OCI-LY3 (cell line): Measurements from ENCODE around the gene HADH.

Experiments used
- CTCF ChIP-seq: fragments of 200-600, 300-600 bp; sonication (generic); IDR thresholded peaks from 2 replicates; pipeline ENCODE4 v1.5.1; 2014; ENCODE audit warnings: antibody characterized with exemption, low read length, low read depth
- EZH2phosphoT487 ChIP-seq: fragments of 200-600 bp; shearing (Covaris generic); IDR thresholded peaks from 2 replicates; pipeline ENCODE4 v1.6.1; 2018; ENCODE audit warnings: antibody characterized with exemption, mixed run types, low read depth

- TF ChIP-seq CTCF (no peak), EZH2phosphoT487 (no peak)
Measured at GRCh38 chr4:108056418-108056817, 66.7 kb downstream of the HADH start.
